HEK293 (cell line): Measurements from ENCODE around the gene KIAA0513.

ENCODE experiments used
- BCL11A ChIP-seq: fragments of 450-650 bp; formaldehyde crosslinking; IDR thresholded peaks from 2 replicates; pipeline ENCODE4 v1.5.1; 2016; ENCODE audit warnings: low read depth, missing biosample characterization, missing genetic modification characterization
- YY1 ChIP-seq: fragments of 450-650 bp; formaldehyde crosslinking; IDR thresholded peaks from 2 replicates; pipeline ENCODE4 v1.5.1; 2018; ENCODE audit warnings: missing biosample characterization, missing genetic modification characterization
- ZBTB21 ChIP-seq: fragments of 450-650 bp; formaldehyde crosslinking; IDR thresholded peaks from 2 replicates; pipeline ENCODE4 v1.5.1; 2017; ENCODE audit warnings: missing biosample characterization, missing genetic modification characterization
- ZBTB7A ChIP-seq: fragments of 450-650 bp; formaldehyde crosslinking; IDR thresholded peaks from 2 replicates; pipeline ENCODE4 v1.5.1; 2016; ENCODE audit warnings: low read depth, missing biosample characterization, missing genetic modification characterization
- ZNF10 ChIP-seq: fragments of 450-650 bp; formaldehyde crosslinking; IDR thresholded peaks from 2 replicates; pipeline ENCODE4 v1.5.1; 2017; ENCODE audit warnings: missing biosample characterization, missing genetic modification characterization
- ZNF274 ChIP-seq, 2 experiments: fragments of 200-500 bp in 1 of 2; fragments of 450-650 bp in 1 of 2; sonication (Bioruptor generic) in 1 of 2; formaldehyde crosslinking in 1 of 2; IDR thresholded peaks; 2 replicates each; pipeline versions ENCODE4 v1.5.1 to v1.6.1; 2014 to 2016; ENCODE audit warnings: borderline replicate concordance in 1 of 2, inconsistent platforms in 1 of 2, low read length in 1 of 2, missing biosample characterization in 1 of 2, missing genetic modification characterization in 1 of 2
- ZNF660 ChIP-seq: fragments of 450-650 bp; IDR thresholded peaks from 2 replicates; pipeline ENCODE4 v1.5.1; 2018; ENCODE audit warnings: missing biosample characterization, mild to moderate bottlenecking, missing genetic modification characterization
- ZNF768 ChIP-seq: fragments of 450-650 bp; formaldehyde crosslinking; IDR thresholded peaks from 2 replicates; pipeline ENCODE4 v1.5.1; 2018; ENCODE audit warnings: missing biosample characterization, mild to moderate bottlenecking, missing genetic modification characterization
- TF ChIP-seq, protein P1 (sequence below): fragments of 450-650 bp; formaldehyde crosslinking; IDR thresholded peaks from 2 replicates; pipeline ENCODE4 v1.5.1; 2016; ENCODE audit warnings: missing biosample characterization, missing genetic modification characterization
- TF ChIP-seq, protein P2 (sequence below): fragments of 450-650 bp; formaldehyde crosslinking; conservative IDR thresholded peaks from 2 replicates; pipeline ENCODE4 v1.5.1; 2016; ENCODE audit warnings: low read depth, missing biosample characterization, missing genetic modification characterization
- TF ChIP-seq, protein P3 (sequence below): IDR thresholded peaks from 2 replicates; pipeline ENCODE4 v1.6.1; 2011; ENCODE audit warnings: mild to moderate bottlenecking, low read depth, low read length, borderline replicate concordance
- TF ChIP-seq, protein P4 (sequence below): fragments of 450-650 bp; formaldehyde crosslinking; IDR thresholded peaks from 2 replicates; pipeline ENCODE4 v1.5.1; 2016; ENCODE audit warnings: missing biosample characterization, missing genetic modification characterization

DNA sequence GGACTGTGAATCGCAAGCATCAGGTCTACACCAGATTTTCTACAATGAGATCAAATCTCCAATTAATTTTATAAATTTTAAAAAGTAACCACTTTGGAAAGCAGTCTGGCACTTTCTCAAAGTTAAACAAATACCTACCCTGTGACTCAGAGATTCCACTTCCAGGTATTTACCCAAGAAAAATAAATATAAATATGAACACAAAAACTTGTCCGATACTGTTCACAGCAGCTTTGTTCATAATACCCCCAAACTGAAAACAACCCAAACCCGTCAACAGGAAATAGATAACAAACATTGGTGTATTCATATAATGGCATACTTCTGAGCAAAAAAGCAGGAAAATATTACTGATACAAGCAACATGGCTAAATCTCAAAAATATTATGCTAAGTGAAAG is 28.4 kb upstream of the KIAA0513 start:
- TF ChIP-seq BCL11A (tag by site-specific recombination): no peak
- TF ChIP-seq ZNF660: no peak
- TF ChIP-seq, protein P1, sequence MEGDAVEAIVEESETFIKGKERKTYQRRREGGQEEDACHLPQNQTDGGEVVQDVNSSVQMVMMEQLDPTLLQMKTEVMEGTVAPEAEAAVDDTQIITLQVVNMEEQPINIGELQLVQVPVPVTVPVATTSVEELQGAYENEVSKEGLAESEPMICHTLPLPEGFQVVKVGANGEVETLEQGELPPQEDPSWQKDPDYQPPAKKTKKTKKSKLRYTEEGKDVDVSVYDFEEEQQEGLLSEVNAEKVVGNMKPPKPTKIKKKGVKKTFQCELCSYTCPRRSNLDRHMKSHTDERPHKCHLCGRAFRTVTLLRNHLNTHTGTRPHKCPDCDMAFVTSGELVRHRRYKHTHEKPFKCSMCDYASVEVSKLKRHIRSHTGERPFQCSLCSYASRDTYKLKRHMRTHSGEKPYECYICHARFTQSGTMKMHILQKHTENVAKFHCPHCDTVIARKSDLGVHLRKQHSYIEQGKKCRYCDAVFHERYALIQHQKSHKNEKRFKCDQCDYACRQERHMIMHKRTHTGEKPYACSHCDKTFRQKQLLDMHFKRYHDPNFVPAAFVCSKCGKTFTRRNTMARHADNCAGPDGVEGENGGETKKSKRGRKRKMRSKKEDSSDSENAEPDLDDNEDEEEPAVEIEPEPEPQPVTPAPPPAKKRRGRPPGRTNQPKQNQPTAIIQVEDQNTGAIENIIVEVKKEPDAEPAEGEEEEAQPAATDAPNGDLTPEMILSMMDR (tag by site-specific recombination): no peak
- no peak for TF ChIP-seq YY1 (tag by site-specific recombination)
- no peak for TF ChIP-seq ZNF768 (tag by site-specific recombination)
- TF ChIP-seq, protein P2, sequence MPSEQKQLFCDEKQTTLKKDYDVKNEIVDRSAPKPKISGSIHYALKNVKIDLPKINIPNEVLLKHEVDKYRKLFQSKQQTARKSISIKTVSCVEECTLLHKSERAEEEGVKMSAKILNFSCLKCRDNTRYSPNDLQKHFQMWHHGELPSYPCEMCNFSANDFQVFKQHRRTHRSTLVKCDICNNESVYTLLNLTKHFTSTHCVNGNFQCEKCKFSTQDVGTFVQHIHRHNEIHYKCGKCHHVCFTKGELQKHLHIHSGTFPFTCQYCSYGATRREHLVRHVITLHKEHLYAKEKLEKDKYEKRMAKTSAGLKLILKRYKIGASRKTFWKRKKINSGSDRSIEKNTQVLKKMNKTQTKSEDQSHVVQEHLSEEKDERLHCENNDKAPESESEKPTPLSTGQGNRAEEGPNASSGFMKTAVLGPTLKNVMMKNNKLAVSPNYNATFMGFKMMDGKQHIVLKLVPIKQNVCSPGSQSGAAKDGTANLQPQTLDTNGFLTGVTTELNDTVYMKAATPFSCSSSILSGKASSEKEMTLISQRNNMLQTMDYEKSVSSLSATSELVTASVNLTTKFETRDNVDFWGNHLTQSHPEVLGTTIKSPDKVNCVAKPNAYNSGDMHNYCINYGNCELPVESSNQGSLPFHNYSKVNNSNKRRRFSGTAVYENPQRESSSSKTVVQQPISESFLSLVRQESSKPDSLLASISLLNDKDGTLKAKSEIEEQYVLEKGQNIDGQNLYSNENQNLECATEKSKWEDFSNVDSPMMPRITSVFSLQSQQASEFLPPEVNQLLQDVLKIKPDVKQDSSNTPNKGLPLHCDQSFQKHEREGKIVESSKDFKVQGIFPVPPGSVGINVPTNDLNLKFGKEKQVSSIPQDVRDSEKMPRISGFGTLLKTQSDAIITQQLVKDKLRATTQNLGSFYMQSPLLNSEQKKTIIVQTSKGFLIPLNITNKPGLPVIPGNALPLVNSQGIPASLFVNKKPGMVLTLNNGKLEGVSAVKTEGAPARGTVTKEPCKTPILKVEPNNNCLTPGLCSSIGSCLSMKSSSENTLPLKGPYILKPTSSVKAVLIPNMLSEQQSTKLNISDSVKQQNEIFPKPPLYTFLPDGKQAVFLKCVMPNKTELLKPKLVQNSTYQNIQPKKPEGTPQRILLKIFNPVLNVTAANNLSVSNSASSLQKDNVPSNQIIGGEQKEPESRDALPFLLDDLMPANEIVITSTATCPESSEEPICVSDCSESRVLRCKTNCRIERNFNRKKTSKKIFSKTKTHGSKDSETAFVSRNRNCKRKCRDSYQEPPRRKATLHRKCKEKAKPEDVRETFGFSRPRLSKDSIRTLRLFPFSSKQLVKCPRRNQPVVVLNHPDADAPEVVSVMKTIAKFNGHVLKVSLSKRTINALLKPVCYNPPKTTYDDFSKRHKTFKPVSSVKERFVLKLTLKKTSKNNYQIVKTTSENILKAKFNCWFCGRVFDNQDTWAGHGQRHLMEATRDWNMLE (tag by site-specific recombination): no peak
- no peak for TF ChIP-seq ZNF274 (IDR thresholded peaks at IDR 0.05; ENCODE audit: low read length)
- TF ChIP-seq ZNF274 (tag by site-specific recombination; IDR thresholded peaks at IDR 0.05; ENCODE audit: borderline replicate concordance): no peak
- no peak for TF ChIP-seq ZBTB21 (tag by site-specific recombination)
- TF ChIP-seq ZBTB7A (tag by site-specific recombination): no peak
- no peak for TF ChIP-seq ZNF10 (tag by site-specific recombination)
- TF ChIP-seq, protein P3, sequence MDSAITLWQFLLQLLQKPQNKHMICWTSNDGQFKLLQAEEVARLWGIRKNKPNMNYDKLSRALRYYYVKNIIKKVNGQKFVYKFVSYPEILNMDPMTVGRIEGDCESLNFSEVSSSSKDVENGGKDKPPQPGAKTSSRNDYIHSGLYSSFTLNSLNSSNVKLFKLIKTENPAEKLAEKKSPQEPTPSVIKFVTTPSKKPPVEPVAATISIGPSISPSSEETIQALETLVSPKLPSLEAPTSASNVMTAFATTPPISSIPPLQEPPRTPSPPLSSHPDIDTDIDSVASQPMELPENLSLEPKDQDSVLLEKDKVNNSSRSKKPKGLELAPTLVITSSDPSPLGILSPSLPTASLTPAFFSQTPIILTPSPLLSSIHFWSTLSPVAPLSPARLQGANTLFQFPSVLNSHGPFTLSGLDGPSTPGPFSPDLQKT: no peak
- TF ChIP-seq, protein P4, sequence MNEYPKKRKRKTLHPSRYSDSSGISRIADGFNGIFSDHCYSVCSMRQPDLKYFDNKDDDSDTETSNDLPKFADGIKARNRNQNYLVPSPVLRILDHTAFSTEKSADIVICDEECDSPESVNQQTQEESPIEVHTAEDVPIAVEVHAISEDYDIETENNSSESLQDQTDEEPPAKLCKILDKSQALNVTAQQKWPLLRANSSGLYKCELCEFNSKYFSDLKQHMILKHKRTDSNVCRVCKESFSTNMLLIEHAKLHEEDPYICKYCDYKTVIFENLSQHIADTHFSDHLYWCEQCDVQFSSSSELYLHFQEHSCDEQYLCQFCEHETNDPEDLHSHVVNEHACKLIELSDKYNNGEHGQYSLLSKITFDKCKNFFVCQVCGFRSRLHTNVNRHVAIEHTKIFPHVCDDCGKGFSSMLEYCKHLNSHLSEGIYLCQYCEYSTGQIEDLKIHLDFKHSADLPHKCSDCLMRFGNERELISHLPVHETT: no peak
